BE2C (cell line): Measurements from ENCODE around the gene TMOD2.
A peak's percentile ranks its signal among the peaks of the same experiment; 100 is the strongest.
"Not testable (repeated sequence)": the region's sequence is repeated elsewhere in the genome, so short reads cannot be mapped to it uniquely, and the experiment has no call there.

ENCODE experiments used
- DNase-seq: peaks from one replicate; pipeline ENCODE4 v3.0.0-alpha.2; 2020
- H3K27me3 ChIP-seq: fragments of 250-450 bp; sonication (Bioruptor Pico); 2 replicates; pipeline ENCODE4 v1.5.1; 2020; ENCODE audit warnings: mild to moderate bottlenecking
- H3K36me3 ChIP-seq: fragments of 250-450 bp; sonication (Bioruptor Pico); 2 replicates; pipeline ENCODE4 v1.5.1; 2020; ENCODE audit warnings: mild to moderate bottlenecking
- H3K4me1 ChIP-seq: fragments of 250-450 bp; sonication (Bioruptor Pico); 2 replicates; pipeline ENCODE4 v1.5.1; 2020
- H3K4me3 ChIP-seq: 2 replicates; pipeline ENCODE4 v1.5.1; 2011; ENCODE audit warnings: low read depth, low read length
- H3K9me3 ChIP-seq: fragments of 250-450 bp; sonication (Bioruptor Pico); 2 replicates; pipeline ENCODE4 v1.5.1; 2020
- TF ChIP-seq, protein P1 (sequence below): IDR thresholded peaks from 2 replicates; pipeline ENCODE4 v1.5.1; 2012; ENCODE audit warnings: mild to moderate bottlenecking, low read depth, low read length

TMOD2 gene

DNA sequence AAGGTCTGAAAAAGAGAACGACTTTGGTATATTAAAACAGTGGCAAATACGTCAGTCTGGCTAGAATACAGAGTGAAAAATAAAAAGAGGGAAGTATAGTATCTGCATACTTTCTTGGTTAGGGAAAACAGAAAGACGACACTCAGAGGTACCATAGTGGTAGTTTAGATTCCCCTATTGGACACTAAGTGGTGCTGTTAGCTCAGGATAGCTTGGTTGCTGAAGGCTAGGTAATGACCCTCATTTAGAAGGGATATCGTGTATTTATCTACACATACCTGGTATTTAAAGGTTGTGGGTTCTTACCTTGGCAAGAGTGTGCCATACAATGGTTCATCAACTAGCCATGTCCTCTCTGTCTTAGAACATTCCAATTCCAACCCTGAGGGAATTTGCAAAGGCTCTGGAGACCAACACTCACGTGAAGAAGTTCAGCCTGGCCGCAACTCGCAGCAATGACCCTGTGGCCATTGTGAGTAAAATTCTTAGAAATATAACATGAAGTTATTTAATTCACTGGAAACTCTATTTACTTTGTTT, 31.0 kb downstream of the TMOD2 start:
- Histone ChIP-seq H3K4me1 (no peaks in the 10 kb centered on the region), H3K9me3 (peaks cover 3% of the 10 kb centered on the region; the same call in 1 of the 2 replicates), H3K27me3 (no peaks in the 10 kb centered on the region), H3K4me3 (no peak overlapping the region), H3K36me3 (peaks cover 68% of the 10 kb centered on the region)
- DNase-seq: no peak
- TF ChIP-seq, protein P1, sequence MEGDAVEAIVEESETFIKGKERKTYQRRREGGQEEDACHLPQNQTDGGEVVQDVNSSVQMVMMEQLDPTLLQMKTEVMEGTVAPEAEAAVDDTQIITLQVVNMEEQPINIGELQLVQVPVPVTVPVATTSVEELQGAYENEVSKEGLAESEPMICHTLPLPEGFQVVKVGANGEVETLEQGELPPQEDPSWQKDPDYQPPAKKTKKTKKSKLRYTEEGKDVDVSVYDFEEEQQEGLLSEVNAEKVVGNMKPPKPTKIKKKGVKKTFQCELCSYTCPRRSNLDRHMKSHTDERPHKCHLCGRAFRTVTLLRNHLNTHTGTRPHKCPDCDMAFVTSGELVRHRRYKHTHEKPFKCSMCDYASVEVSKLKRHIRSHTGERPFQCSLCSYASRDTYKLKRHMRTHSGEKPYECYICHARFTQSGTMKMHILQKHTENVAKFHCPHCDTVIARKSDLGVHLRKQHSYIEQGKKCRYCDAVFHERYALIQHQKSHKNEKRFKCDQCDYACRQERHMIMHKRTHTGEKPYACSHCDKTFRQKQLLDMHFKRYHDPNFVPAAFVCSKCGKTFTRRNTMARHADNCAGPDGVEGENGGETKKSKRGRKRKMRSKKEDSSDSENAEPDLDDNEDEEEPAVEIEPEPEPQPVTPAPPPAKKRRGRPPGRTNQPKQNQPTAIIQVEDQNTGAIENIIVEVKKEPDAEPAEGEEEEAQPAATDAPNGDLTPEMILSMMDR: peak; percentile 67

- Histone ChIP-seq H3K4me1 (no peaks in the 10 kb centered on the region), H3K4me3 (no peak overlapping the region), H3K9me3 (peaks cover 5% of the 10 kb centered on the region; the same call in 1 of the 2 replicates), H3K36me3 (peaks cover 71% of the 10 kb centered on the region), H3K27me3 (no peaks in the 10 kb centered on the region)
- TF ChIP-seq, protein P1: no peak
- no peak for DNase-seq
Measured at GRCh38 chr15:51783967-51784366, 32.6 kb downstream of the TMOD2 start.

- H3K36me3 ChIP-seq: peaks cover 54% of the 10 kb centered on the region
- not testable (repeated sequence) for H3K4me3 ChIP-seq, H3K27me3 ChIP-seq, H3K9me3 ChIP-seq, DNase-seq, H3K4me1 ChIP-seq
Measured at GRCh38 chr15:51787130-51787529, 35.7 kb downstream of the TMOD2 start.

DNA sequence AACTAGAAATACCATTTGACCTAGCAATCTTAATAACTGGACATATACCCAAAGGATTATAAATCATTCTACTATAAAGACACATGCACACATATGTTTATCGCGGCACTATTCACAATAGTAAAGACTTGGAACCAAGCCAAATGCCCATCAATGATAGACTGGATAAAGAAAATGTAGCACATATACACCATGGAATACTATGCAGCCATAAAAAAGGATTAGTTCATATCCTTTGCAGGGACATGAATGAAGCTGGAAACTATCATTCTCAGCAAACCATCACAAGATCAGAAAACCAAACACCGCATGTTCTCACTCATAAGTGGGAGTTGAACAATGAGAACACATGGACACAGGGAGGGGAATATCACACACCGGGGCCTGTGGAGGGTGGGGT, 41.1 kb downstream of the TMOD2 start:
- H3K9me3 ChIP-seq, H3K27me3 ChIP-seq, H3K36me3 ChIP-seq, DNase-seq, H3K4me3 ChIP-seq, H3K4me1 ChIP-seq: not testable (repeated sequence)

- H3K4me3 ChIP-seq: no peak overlapping the region
- no peaks in the 10 kb centered on the region for H3K27me3 ChIP-seq
- peaks cover 10% of the 10 kb centered on the region for H3K36me3 ChIP-seq
- TF ChIP-seq, protein P1: no peak
- peaks cover 14% of the 10 kb centered on the region for H3K4me1 ChIP-seq
- no peak for DNase-seq
- H3K9me3 ChIP-seq: no peaks in the 10 kb centered on the region
Measured at GRCh38 chr15:51793521-51794305, 42.3 kb downstream of the TMOD2 start.

DNA sequence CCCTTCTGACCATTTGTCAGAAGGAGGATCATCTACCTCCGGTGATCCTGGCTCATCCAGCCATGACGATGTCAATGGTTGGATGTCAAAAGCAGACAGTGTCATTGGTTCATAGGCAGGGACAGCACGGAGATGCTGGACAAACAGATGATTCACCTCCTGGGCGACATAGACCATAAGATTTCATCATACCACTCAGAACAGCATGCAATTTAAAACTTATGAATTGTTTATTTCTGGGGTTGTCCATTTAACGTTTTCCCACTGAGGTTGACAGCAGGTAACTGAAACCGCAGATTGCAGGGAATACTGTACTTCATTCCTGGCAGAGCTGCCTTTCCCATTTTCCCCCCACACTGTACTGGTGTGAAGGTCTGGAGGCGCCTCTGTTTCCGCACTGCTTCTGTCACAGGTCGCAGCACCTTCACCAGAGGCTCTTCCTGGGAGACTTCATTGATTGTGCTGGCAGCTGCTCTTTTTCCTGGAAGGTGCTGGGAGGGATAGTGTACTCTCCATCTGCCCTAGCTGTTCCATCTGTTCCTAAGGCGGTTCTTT, 45.5 kb downstream of the TMOD2 start:
- no peak for DNase-seq
- TF ChIP-seq, protein P1: no peak
- Histone ChIP-seq H3K27me3 (no peaks in the 10 kb centered on the region), H3K4me3 (no peak overlapping the region), H3K36me3 (peaks cover 21% of the 10 kb centered on the region), H3K9me3 (no peaks in the 10 kb centered on the region), H3K4me1 (peaks cover 28% of the 10 kb centered on the region)

GRCh38 chr15:51798281-51798680, 46.9 kb downstream of the TMOD2 start:
- Histone ChIP-seq H3K4me3 (no peak overlapping the region), H3K4me1 (peaks cover 28% of the 10 kb centered on the region), H3K27me3 (no peaks in the 10 kb centered on the region), H3K9me3 (no peaks in the 10 kb centered on the region), H3K36me3 (peaks cover 28% of the 10 kb centered on the region)
- DNase-seq: no peak
- TF ChIP-seq, protein P1: no peak
